H9 (cell line): ENCODE measurements around the gene SMC4. TPM values are rescaled to one million over a fixed set of nuclear protein-coding genes. Genes with fewer than 3 reads are reported as not detected.
A peak's percentile ranks its signal among the peaks of the same experiment; 100 is the strongest.

ENCODE experiments used
- DNase-seq: peaks from one replicate; pipeline ENCODE4 v3.0.0-alpha.2; 2017
- H2AFZ ChIP-seq: one replicate; pipeline ENCODE4 v1.6.1; 2013; ENCODE audit warnings: mild to moderate bottlenecking, low read length, control low read depth, moderate library complexity
- H2AK5ac ChIP-seq: 2 replicates; pipeline ENCODE4 v1.6.1; 2013; ENCODE audit warnings: low read length, control low read depth, mixed read lengths; ENCODE audit not compliant: insufficient read length
- H2BK120ac ChIP-seq: one replicate; pipeline ENCODE4 v1.6.1; 2013; ENCODE audit warnings: low read depth, mild to moderate bottlenecking, low read length, control low read depth, inconsistent platforms; ENCODE audit not compliant: poor library complexity, severe bottlenecking
- H2BK12ac ChIP-seq: 2 replicates; pipeline ENCODE4 v1.6.1; 2013; ENCODE audit warnings: low read length, control low read depth, mixed read lengths, low read depth; ENCODE audit not compliant: insufficient read length
- H2BK15ac ChIP-seq: 2 replicates; pipeline ENCODE4 v1.6.1; 2013; ENCODE audit warnings: low read depth, low read length, control low read depth
- H2BK20ac ChIP-seq: one replicate; pipeline ENCODE4 v1.6.1; 2013; ENCODE audit warnings: low read depth, mild to moderate bottlenecking, low read length, control low read depth, inconsistent platforms; ENCODE audit not compliant: poor library complexity, severe bottlenecking
- H2BK5ac ChIP-seq: 2 replicates; pipeline ENCODE4 v1.6.1; 2013; ENCODE audit warnings: low read length, control low read depth, mixed read lengths; ENCODE audit not compliant: insufficient read length
- H3K14ac ChIP-seq: 2 replicates; pipeline ENCODE4 v1.6.1; 2013; ENCODE audit warnings: low read length, control low read depth; ENCODE audit not compliant: insufficient read depth
- H3K18ac ChIP-seq: 2 replicates; pipeline ENCODE4 v1.6.1; 2013; ENCODE audit warnings: low read depth, mild to moderate bottlenecking, mixed read lengths, low read length, control low read depth; ENCODE audit not compliant: insufficient read length
- H3K23ac ChIP-seq: 2 replicates; pipeline ENCODE4 v1.6.1; 2013; ENCODE audit warnings: low read length, control low read depth, mixed read lengths, low read depth; ENCODE audit not compliant: insufficient read length
- H3K23me2 ChIP-seq: 2 replicates; pipeline ENCODE4 v1.6.1; 2013; ENCODE audit warnings: low read depth, mild to moderate bottlenecking, mixed read lengths, low read length, control low read depth; ENCODE audit not compliant: insufficient read length, poor library complexity, severe bottlenecking
- H3K27ac ChIP-seq: 2 replicates; pipeline ENCODE4 v1.5.1; 2013; ENCODE audit warnings: low read length, control low read depth, mixed read lengths, low read depth; ENCODE audit not compliant: insufficient read length
- H3K27me3 ChIP-seq: 2 replicates; pipeline ENCODE4 v1.6.1; 2013; ENCODE audit warnings: low read length, control low read depth, inconsistent platforms; ENCODE audit not compliant: insufficient read depth
- H3K4ac ChIP-seq: 2 replicates; pipeline ENCODE4 v1.6.1; 2013; ENCODE audit warnings: low read depth, mild to moderate bottlenecking, control low read depth, inconsistent platforms, low read length, moderate library complexity
- H3K4me1 ChIP-seq: 2 replicates; pipeline ENCODE4 v1.6.1; 2013; ENCODE audit warnings: low read length, control low read depth, inconsistent platforms; ENCODE audit not compliant: insufficient read depth
- H3K4me2 ChIP-seq: 2 replicates; pipeline ENCODE4 v1.6.1; 2013; ENCODE audit warnings: low read length, control low read depth, mixed read lengths; ENCODE audit not compliant: insufficient read length, insufficient read depth
- H3K56ac ChIP-seq: 2 replicates; pipeline ENCODE4 v1.6.1; 2013; ENCODE audit warnings: low read depth, mild to moderate bottlenecking, mixed read lengths, low read length, control low read depth; ENCODE audit not compliant: insufficient read length
- H3K79me1 ChIP-seq: 2 replicates; pipeline ENCODE4 v1.6.1; 2013; ENCODE audit warnings: low read depth, mild to moderate bottlenecking, moderate library complexity, low read length, control low read depth, inconsistent platforms; ENCODE audit not compliant: insufficient read depth, poor library complexity, severe bottlenecking
- H3K79me2 ChIP-seq: 2 replicates; pipeline ENCODE4 v1.6.1; 2013; ENCODE audit warnings: low read length, control low read depth, inconsistent platforms; ENCODE audit not compliant: insufficient read depth
- H3K9ac ChIP-seq: 2 replicates; pipeline ENCODE4 v1.6.1; 2013; ENCODE audit warnings: low read length, control low read depth, mixed read lengths; ENCODE audit not compliant: insufficient read length; ENCODE audit errors: extremely low read depth
- H3K9me3 ChIP-seq: one replicate; pipeline ENCODE4 v1.6.1; 2013; ENCODE audit warnings: low read depth, low read length, inconsistent platforms; ENCODE audit not compliant: control insufficient read depth
- H3T11ph ChIP-seq: one replicate; pipeline ENCODE4 v1.6.1; 2013; ENCODE audit warnings: mild to moderate bottlenecking, low read length, control low read depth, inconsistent platforms
- H4K20me1 ChIP-seq: one replicate; pipeline ENCODE4 v1.6.1; 2013; ENCODE audit not compliant: control insufficient read depth, insufficient read length, insufficient read depth
- H4K5ac ChIP-seq: 2 replicates; pipeline ENCODE4 v1.6.1; 2013; ENCODE audit warnings: low read depth, mild to moderate bottlenecking, mixed read lengths, low read length, control low read depth; ENCODE audit not compliant: insufficient read length
- H4K8ac ChIP-seq: replicated peaks from 2 replicates; pipeline ENCODE4 v1.6.1; 2013; ENCODE audit warnings: low read length, control low read depth, mixed read lengths, low read depth; ENCODE audit not compliant: insufficient read length
- H4K91ac ChIP-seq: 2 replicates; pipeline ENCODE4 v1.6.1; 2013; ENCODE audit warnings: low read depth, mild to moderate bottlenecking, moderate library complexity, mixed read lengths, low read length, control low read depth; ENCODE audit not compliant: insufficient read length
- H3K27ac Mint-ChIP-seq, 3 experiments: 2 replicates in 2 of 3; 3 replicates in 1 of 3; pipeline ENCODE4 v1.8.0; 2020 to 2021; ENCODE audit warnings: mixed read lengths in 3 of 3, mild to moderate bottlenecking in 1 of 3, moderate library complexity in 1 of 3
- H3K27me3 Mint-ChIP-seq: 2 replicates; pipeline ENCODE4 v1.8.0; 2021; ENCODE audit warnings: low read depth, mild to moderate bottlenecking, moderate library complexity, mixed read lengths
- H3K36me3 Mint-ChIP-seq, 3 experiments: 2 replicates in 2 of 3; 3 replicates in 1 of 3; pipeline ENCODE4 v1.8.0; 2020 to 2021; ENCODE audit warnings: low read depth in 3 of 3, mixed read lengths in 3 of 3; ENCODE audit not compliant: insufficient read depth in 1 of 3
- H3K4me1 Mint-ChIP-seq, 2 experiments: 2 replicates each; pipeline ENCODE4 v1.8.0; 2020; ENCODE audit warnings: mixed read lengths in 2 of 2
- H3K4me3 Mint-ChIP-seq, 2 experiments: 2 replicates in 1 of 2; 3 replicates in 1 of 2; pipeline ENCODE4 v1.8.0; 2020 to 2021; ENCODE audit warnings: mild to moderate bottlenecking in 2 of 2, mixed read lengths in 2 of 2, moderate library complexity in 1 of 2
- H3K9me3 Mint-ChIP-seq, 2 experiments: 2 replicates in 1 of 2; 3 replicates in 1 of 2; pipeline ENCODE4 v1.8.0; 2020; ENCODE audit warnings: mild to moderate bottlenecking in 2 of 2, mixed read lengths in 2 of 2, moderate library complexity in 1 of 2
- WGBS: extraction: QIAGEN DNeasy Blood & Tissue Kit; methylation state at CpG from one replicate; pipeline ENCODE4 v1.1.7; 2013; ENCODE audit warnings: missing lambda C conversion rate, low lambda C conversion rate, mixed read lengths; ENCODE audit not compliant: insufficient read length; ENCODE audit errors: extremely low coverage; 5-methylcytosine and 5-hydroxymethylcytosine counted together
- microRNA-seq: library from miRNA; unstranded; fragments of <30 nt; microRNA quantifications from one replicate; pipeline ENCODE4, GENCODE V29; 2020; ENCODE audit warnings: borderline microRNAs expressed
- total RNA-seq: library from RNA; stranded (reverse); gene quantifications from 2 replicates; pipeline ENCODE4 v1.2.1, GENCODE V29; 2021
- TF ChIP-seq, protein P1 (sequence below): fragments of 200-600 bp; sonication (generic); conservative IDR thresholded peaks from 3 replicates; pipeline ENCODE4 v1.8.0; 2021; ENCODE audit warnings: antibody characterized with exemption, mild to moderate bottlenecking

Gene SMC4
- total RNA-seq, 1 experiment from 2014 or later: 130 TPM

DNA sequence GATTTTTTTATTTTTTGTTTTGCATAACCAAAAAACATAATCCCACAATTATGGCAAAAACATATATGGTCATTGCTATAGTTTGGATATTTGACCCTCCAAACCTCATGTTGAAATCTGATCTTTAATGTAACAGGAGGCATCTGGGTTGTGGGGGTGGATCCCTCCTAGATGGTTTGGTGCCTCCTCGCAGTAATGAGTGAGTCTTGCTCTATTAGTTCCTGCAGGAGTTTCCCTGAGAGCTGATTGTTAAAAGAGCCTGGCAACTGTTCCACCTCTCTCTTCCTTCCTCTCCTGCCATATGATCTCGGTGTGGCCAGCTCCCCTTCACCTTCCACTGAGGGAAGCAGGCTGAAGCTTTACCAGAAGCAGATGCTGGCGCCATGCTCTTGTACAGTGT lies 83.3 kb downstream of the SMC4 start:
- H3K79me1 ChIP-seq: no peaks in the 10 kb centered on the region
- no peak overlapping the region for H2BK15ac ChIP-seq
- H3K27ac ChIP-seq: no peak overlapping the region
- no peak overlapping the region for H3K4ac ChIP-seq
- DNase-seq: no peak
- no peaks in the 10 kb centered on the region for H3K27me3 Mint-ChIP-seq
- H2BK5ac ChIP-seq: no peak overlapping the region
- H3K23me2 ChIP-seq: no peaks in the 10 kb centered on the region
- H3K4me1 Mint-ChIP-seq: peaks cover 2 to 8% of the 10 kb centered on the region in 2 experiments; a peak in 1 of 4 replicates
- H3K23ac ChIP-seq: no peak overlapping the region
- H2BK120ac ChIP-seq: no peak overlapping the region
- no peaks in the 10 kb centered on the region for H3K79me2 ChIP-seq
- no peaks in the 10 kb centered on the region for H4K20me1 ChIP-seq
- no peak overlapping the region for H2BK12ac ChIP-seq
- WGBS: no CpG with 5 or more reads among the region's 3 CpGs
- H3K27ac Mint-ChIP-seq: peak overlapping the region in 1 of 3 experiments; percentile 37; a peak in 2 of 7 replicates
- no peak overlapping the region for H2AFZ ChIP-seq
- no peak overlapping the region for H4K5ac ChIP-seq
- H3K18ac ChIP-seq: no peak overlapping the region
- H3K14ac ChIP-seq: no peak overlapping the region
- H3K9ac ChIP-seq: no peak overlapping the region
- H3K36me3 Mint-ChIP-seq: no peaks in the 10 kb centered on the region
- H3K9me3 Mint-ChIP-seq: no peaks in the 10 kb centered on the region
- no peak overlapping the region for H3T11ph ChIP-seq
- TF ChIP-seq, protein P1, sequence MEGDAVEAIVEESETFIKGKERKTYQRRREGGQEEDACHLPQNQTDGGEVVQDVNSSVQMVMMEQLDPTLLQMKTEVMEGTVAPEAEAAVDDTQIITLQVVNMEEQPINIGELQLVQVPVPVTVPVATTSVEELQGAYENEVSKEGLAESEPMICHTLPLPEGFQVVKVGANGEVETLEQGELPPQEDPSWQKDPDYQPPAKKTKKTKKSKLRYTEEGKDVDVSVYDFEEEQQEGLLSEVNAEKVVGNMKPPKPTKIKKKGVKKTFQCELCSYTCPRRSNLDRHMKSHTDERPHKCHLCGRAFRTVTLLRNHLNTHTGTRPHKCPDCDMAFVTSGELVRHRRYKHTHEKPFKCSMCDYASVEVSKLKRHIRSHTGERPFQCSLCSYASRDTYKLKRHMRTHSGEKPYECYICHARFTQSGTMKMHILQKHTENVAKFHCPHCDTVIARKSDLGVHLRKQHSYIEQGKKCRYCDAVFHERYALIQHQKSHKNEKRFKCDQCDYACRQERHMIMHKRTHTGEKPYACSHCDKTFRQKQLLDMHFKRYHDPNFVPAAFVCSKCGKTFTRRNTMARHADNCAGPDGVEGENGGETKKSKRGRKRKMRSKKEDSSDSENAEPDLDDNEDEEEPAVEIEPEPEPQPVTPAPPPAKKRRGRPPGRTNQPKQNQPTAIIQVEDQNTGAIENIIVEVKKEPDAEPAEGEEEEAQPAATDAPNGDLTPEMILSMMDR: no peak
- no peak overlapping the region for H2AK5ac ChIP-seq
- no peaks in the 10 kb centered on the region for H3K9me3 ChIP-seq
- no peak overlapping the region for H4K8ac ChIP-seq
- no peak overlapping the region for H4K91ac ChIP-seq
- H3K4me2 ChIP-seq: no peak overlapping the region
- no peaks in the 10 kb centered on the region for H3K27me3 ChIP-seq
- no peaks in the 10 kb centered on the region for H3K4me1 ChIP-seq
- H3K56ac ChIP-seq: no peak overlapping the region
- no peak overlapping the region for H2BK20ac ChIP-seq
- H3K4me3 Mint-ChIP-seq: no peak overlapping the region

Small RNA genes within 50 kb of the gene (microRNA-seq; reads per million reads assigned to microRNA genes)
- gene MIR15B: 190 reads per million, percentile 80 among the genes with 10 or more reads in this experiment
- 56.1 reads per million, percentile 67 among the genes with 10 or more reads in this experiment for gene MIR16-2

Other genes with a start within 250 kb of the SMC4 start
- gene C3orf80, start 174.2 kb upstream of the SMC4 start, total RNA-seq: 0.13 and 0.15 TPM in 2 replicates
- 22.6 and 29.0 TPM in 2 replicates for gene IFT80, start 425 bp upstream of the SMC4 start, total RNA-seq
- gene TRIM59, start 50.1 kb downstream of the SMC4 start, total RNA-seq: 44.9 and 47.6 TPM in 2 replicates
- gene KPNA4, start 165.9 kb downstream of the SMC4 start, total RNA-seq: 76.7 and 81.0 TPM in 2 replicates